ENCODE data around the gene SFT2D3.

SFT2D3 gene

GRCh38 chr2:127660291-127660578, 41.1 kb upstream of the SFT2D3 start:
- Histone ChIP-seq H3K4me3 (ENCODE audit: insufficient read length, low read depth) (no peak overlapping the region), H3K27me3 (ENCODE audit: insufficient read depth, insufficient read length) (peaks cover 24% of the 10 kb centered on the region), H3K36me3 (ENCODE audit: insufficient read depth, insufficient read length, low read length) (peaks cover 20% of the 10 kb centered on the region), H3K9ac (ENCODE audit: insufficient read length, low read depth) (no peak overlapping the region), H3K4me1 (ENCODE audit: insufficient read depth, insufficient read length) (peaks cover 28% of the 10 kb centered on the region), H3K9me3 (ENCODE audit: insufficient read depth, low read length) (no peaks in the 10 kb centered on the region; the same call in 1 of the 2 replicates)
- no peak for DNase-seq (ENCODE audit: low read depth, low spot score)
- no peak for TF ChIP-seq YY1 (IDR thresholded peaks at IDR 0.05; ENCODE audit: insufficient read depth, insufficient read length)

DNA sequence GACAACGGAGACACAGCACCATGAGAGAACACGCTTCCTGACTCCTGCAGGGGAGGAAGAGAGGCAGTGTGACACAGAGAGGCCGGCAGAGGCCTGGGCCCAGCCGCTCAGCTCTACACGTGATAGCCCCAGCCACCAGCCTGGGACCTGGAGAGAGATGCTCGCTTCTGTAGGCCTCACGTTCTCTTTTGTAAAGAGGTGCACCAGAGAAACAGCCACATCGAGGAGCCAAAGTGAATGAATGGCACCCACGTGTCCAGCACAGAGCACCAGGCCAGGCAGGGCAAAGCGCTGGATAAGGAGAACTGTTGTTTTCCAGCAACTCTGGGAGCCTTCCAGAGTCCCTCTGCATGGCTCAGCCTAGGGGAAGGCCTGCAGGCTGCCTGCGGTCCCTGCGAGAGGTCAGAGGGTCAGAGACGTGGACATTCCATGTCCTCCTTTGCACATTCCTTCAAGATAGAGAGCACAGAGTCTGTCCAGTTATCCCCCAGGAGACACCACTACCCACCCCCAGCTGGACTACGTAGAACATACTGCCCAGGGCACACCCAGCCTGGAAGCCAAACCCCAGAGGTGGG, 40.1 kb upstream of the SFT2D3 start:
- Histone ChIP-seq H3K4me3 (ENCODE audit: insufficient read length, low read depth) (no peak overlapping the region), H3K4me1 (ENCODE audit: insufficient read depth, insufficient read length) (peaks cover 25% of the 10 kb centered on the region), H3K27me3 (ENCODE audit: insufficient read depth, insufficient read length) (peaks cover 34% of the 10 kb centered on the region), H3K36me3 (ENCODE audit: insufficient read depth, insufficient read length, low read length) (peaks cover 15% of the 10 kb centered on the region), H3K9me3 (ENCODE audit: insufficient read depth, low read length) (no peaks in the 10 kb centered on the region; the same call in 1 of the 2 replicates), H3K9ac (ENCODE audit: insufficient read length, low read depth) (peak overlapping the region; percentile 46)
- TF ChIP-seq YY1 (IDR thresholded peaks at IDR 0.05; ENCODE audit: insufficient read depth, insufficient read length), result no peak
- TF ChIP-seq ZNF274 (IDR thresholded peaks at IDR 0.05; ENCODE audit: low read depth, low read length), result no peak
- no peak for TF ChIP-seq SUZ12 (IDR thresholded peaks at IDR 0.05; ENCODE audit: extremely low read depth, insufficient read depth, insufficient read length)
- DNase-seq (ENCODE audit: low read depth, low spot score), result no peak

GRCh38 chr2:127661949-127662510, 39.3 kb upstream of the SFT2D3 start:
- no peak for TF ChIP-seq YY1 (IDR thresholded peaks at IDR 0.05; ENCODE audit: insufficient read depth, insufficient read length)
- TF ChIP-seq SUZ12 (IDR thresholded peaks at IDR 0.05; ENCODE audit: extremely low read depth, insufficient read depth, insufficient read length), result no peak
- TF ChIP-seq ZNF274 (IDR thresholded peaks at IDR 0.05; ENCODE audit: low read depth, low read length), result no peak
- Histone ChIP-seq H3K9me3 (ENCODE audit: insufficient read depth, low read length) (no peaks in the 10 kb centered on the region; the same call in 1 of the 2 replicates), H3K4me3 (ENCODE audit: insufficient read length, low read depth) (no peak overlapping the region), H3K36me3 (ENCODE audit: insufficient read depth, insufficient read length, low read length) (peaks cover 10% of the 10 kb centered on the region), H3K27me3 (ENCODE audit: insufficient read depth, insufficient read length) (peaks cover 36% of the 10 kb centered on the region), H3K9ac (ENCODE audit: insufficient read length, low read depth) (no peak overlapping the region), H3K4me1 (ENCODE audit: insufficient read depth, insufficient read length) (peaks cover 25% of the 10 kb centered on the region)
- no peak for DNase-seq (ENCODE audit: low read depth, low spot score)

DNA sequence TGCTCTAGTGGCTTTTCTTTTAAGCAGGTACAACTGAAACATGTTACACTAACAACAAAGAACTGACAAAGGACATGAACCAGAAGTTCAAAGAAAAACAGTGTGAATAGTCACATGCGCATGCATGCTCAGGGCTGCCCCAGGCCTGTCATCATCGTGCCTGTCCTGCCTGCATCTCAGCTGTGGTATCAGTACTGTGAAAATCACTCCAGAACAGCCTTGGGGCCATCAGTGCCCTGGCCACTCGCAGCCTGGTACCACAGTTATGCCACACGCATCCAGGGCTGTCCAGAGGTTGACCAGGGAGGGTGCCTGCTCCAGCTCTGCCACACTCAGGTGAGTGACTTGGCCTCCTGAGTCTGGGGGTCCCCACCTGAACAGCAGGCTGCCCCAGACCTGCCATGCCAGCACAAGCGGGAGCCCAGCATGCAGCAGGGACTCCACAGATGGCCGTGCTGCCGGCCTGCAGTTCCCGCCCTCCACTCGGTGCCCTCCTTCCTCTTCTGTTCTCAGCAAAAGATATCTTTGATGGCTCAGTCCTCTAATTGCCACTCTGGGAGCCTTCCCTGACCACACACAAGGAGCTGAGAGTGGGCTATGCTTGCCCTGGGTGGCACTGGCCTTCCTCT, 38.2 kb upstream of the SFT2D3 start:
- no peak for DNase-seq (ENCODE audit: low read depth, low spot score)
- TF ChIP-seq SUZ12 (IDR thresholded peaks at IDR 0.05; ENCODE audit: extremely low read depth, insufficient read depth, insufficient read length) (no peak), ZNF274 (IDR thresholded peaks at IDR 0.05; ENCODE audit: low read depth, low read length) (no peak), YY1 (IDR thresholded peaks at IDR 0.05; ENCODE audit: insufficient read depth, insufficient read length) (no peak)
- no peak overlapping the region for H3K9ac ChIP-seq (ENCODE audit: insufficient read length, low read depth)

GRCh38 chr2:127663566-127664064, 37.7 kb upstream of the SFT2D3 start:
- H3K9me3 ChIP-seq (ENCODE audit: insufficient read depth, low read length), result peaks cover 8% of the 10 kb centered on the region; the same call in 1 of the 2 replicates
- no peak for TF ChIP-seq ZNF274 (IDR thresholded peaks at IDR 0.05; ENCODE audit: low read depth, low read length)
- no peak for TF ChIP-seq SUZ12 (IDR thresholded peaks at IDR 0.05; ENCODE audit: extremely low read depth, insufficient read depth, insufficient read length)
- TF ChIP-seq YY1 (IDR thresholded peaks at IDR 0.05; ENCODE audit: insufficient read depth, insufficient read length), result no peak
- no peak overlapping the region for H3K4me3 ChIP-seq (ENCODE audit: insufficient read length, low read depth)
- H3K4me1 ChIP-seq (ENCODE audit: insufficient read depth, insufficient read length), result peaks cover 24% of the 10 kb centered on the region
- peak overlapping the region; percentile 47 for H3K9ac ChIP-seq (ENCODE audit: insufficient read length, low read depth)
- H3K27me3 ChIP-seq (ENCODE audit: insufficient read depth, insufficient read length), result peaks cover 41% of the 10 kb centered on the region
- DNase-seq (ENCODE audit: low read depth, low spot score), result no peak
- H3K36me3 ChIP-seq (ENCODE audit: insufficient read depth, insufficient read length, low read length), result peaks cover 5% of the 10 kb centered on the region

More for the DNA sequence above, 38.2 kb upstream of the SFT2D3 start:
- Histone ChIP-seq H3K4me1 (ENCODE audit: insufficient read depth, insufficient read length) (peaks cover 25% of the 10 kb centered on the region), H3K36me3 (ENCODE audit: insufficient read depth, insufficient read length, low read length) (peaks cover 6% of the 10 kb centered on the region), H3K9me3 (ENCODE audit: insufficient read depth, low read length) (peaks cover 6% of the 10 kb centered on the region; the same call in 1 of the 2 replicates), H3K27me3 (ENCODE audit: insufficient read depth, insufficient read length) (peaks cover 41% of the 10 kb centered on the region), H3K4me3 (ENCODE audit: insufficient read length, low read depth) (no peak overlapping the region)

DNA sequence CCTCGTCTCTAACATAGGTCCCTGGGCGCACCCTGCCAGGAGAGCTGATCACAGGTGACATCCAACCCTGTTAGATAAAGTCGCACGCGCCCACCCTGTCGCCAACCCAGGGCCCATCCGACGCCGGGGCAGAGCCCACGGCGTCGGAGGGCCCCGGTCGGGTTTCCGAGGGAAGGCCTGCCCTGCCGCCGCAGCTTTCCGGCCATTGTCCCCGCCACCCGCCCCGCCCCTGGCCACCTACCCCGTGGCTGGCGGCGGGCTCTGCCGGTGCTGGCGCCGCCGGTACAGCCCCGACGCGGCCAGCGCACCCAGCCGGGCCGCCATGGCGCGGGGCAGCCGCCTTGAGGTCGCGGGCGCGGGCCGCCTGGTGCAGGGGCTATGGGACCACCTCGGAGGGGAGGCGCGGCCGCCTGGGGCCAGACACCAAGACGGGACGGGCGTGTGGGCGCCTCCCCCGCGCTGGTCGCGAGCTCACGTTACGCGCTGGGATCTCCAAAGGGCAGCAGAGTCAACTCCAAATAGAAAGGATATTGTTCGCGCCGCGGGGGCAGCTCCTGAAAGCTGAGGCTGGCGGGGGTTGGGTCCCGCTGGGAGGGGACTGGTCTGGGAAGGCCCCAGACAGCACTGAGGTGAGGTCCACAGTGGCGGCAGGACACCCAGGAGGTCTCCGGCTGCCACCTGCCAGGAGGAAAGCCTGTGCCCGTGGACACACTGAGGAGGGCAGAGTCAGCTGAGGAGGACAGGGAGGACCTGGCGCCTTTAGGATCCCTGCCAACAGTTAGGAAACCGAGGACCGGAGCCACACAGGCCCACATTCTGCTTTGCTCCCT, 37.0 kb upstream of the SFT2D3 start:
- TF ChIP-seq SUZ12 (IDR thresholded peaks at IDR 0.05; ENCODE audit: extremely low read depth, insufficient read depth, insufficient read length) (no peak), ZNF274 (IDR thresholded peaks at IDR 0.05; ENCODE audit: low read depth, low read length) (no peak), YY1 (IDR thresholded peaks at IDR 0.05; ENCODE audit: insufficient read depth, insufficient read length) (no peak)
- Histone ChIP-seq H3K4me1 (ENCODE audit: insufficient read depth, insufficient read length) (peaks cover 21% of the 10 kb centered on the region), H3K9ac (ENCODE audit: insufficient read length, low read depth) (peak overlapping the region; percentile 57), H3K36me3 (ENCODE audit: insufficient read depth, insufficient read length, low read length) (peaks cover 3% of the 10 kb centered on the region), H3K4me3 (ENCODE audit: insufficient read length, low read depth) (peak overlapping the region; percentile 34), H3K9me3 (ENCODE audit: insufficient read depth, low read length) (peaks cover 8% of the 10 kb centered on the region; the same call in 1 of the 2 replicates), H3K27me3 (ENCODE audit: insufficient read depth, insufficient read length) (peaks cover 41% of the 10 kb centered on the region)
- DNase-seq (ENCODE audit: low read depth, low spot score), result no peak

DNA sequence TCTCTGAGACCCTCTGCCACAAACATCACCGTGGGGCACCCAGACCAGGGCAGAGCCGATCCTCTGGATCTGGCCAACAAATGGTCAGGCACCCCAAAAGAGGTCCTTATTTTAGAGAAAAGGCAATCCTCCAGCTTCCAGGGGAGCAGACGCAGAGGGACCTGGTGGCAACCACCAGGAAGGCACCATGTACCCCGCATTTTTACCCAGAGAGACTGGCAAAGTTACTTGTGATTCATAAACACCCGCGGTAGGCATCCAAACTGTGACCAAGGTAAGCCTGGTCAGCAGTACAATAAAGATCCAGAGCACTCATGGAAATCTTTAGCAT, 36.4 kb upstream of the SFT2D3 start:
- Histone ChIP-seq H3K4me3 (ENCODE audit: insufficient read length, low read depth) (peak overlapping the region; percentile 34), H3K9me3 (ENCODE audit: insufficient read depth, low read length) (peaks cover 8% of the 10 kb centered on the region; the same call in 1 of the 2 replicates), H3K27me3 (ENCODE audit: insufficient read depth, insufficient read length) (peaks cover 41% of the 10 kb centered on the region), H3K9ac (ENCODE audit: insufficient read length, low read depth) (peak overlapping the region; percentile 57), H3K36me3 (ENCODE audit: insufficient read depth, insufficient read length, low read length) (peaks cover 3% of the 10 kb centered on the region), H3K4me1 (ENCODE audit: insufficient read depth, insufficient read length) (peaks cover 21% of the 10 kb centered on the region)
- TF ChIP-seq ZNF274 (IDR thresholded peaks at IDR 0.05; ENCODE audit: low read depth, low read length) (no peak), SUZ12 (IDR thresholded peaks at IDR 0.05; ENCODE audit: extremely low read depth, insufficient read depth, insufficient read length) (no peak), YY1 (IDR thresholded peaks at IDR 0.05; ENCODE audit: insufficient read depth, insufficient read length) (no peak)
- no peak for DNase-seq (ENCODE audit: low read depth, low spot score)
